ENCODE results near the gene BRD9. TPM values are rescaled to one million over a fixed set of nuclear protein-coding genes. Genes with fewer than 3 reads are reported as not detected.

BRD9 gene
- total and polyA plus RNA-seq, 2 of the 13 experiments (the other 11 are each of a cell fraction or from before 2014, with no cell fraction given) = 5.2 to 22.9 TPM

GRCh38 chr5:891117-891836, 1.3 kb downstream of the BRD9 start (continued):
- TF ChIP-seq, protein P1, sequence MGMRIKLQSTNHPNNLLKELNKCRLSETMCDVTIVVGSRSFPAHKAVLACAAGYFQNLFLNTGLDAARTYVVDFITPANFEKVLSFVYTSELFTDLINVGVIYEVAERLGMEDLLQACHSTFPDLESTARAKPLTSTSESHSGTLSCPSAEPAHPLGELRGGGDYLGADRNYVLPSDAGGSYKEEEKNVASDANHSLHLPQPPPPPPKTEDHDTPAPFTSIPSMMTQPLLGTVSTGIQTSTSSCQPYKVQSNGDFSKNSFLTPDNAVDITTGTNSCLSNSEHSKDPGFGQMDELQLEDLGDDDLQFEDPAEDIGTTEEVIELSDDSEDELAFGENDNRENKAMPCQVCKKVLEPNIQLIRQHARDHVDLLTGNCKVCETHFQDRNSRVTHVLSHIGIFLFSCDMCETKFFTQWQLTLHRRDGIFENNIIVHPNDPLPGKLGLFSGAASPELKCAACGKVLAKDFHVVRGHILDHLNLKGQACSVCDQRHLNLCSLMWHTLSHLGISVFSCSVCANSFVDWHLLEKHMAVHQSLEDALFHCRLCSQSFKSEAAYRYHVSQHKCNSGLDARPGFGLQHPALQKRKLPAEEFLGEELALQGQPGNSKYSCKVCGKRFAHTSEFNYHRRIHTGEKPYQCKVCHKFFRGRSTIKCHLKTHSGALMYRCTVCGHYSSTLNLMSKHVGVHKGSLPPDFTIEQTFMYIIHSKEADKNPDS (CRISPR knock-in tag; IDR thresholded peaks at IDR 0.05) = no peak
- TF ChIP-seq ZNF3 (CRISPR knock-in tag; IDR thresholded peaks at IDR 0.05) (no peak), PTBP1 (IDR thresholded peaks at IDR 0.05; ENCODE audit: low read depth, low read length, poor library complexity, severe bottlenecking) (peak; percentile 57), ZMYM4 (CRISPR knock-in tag; IDR thresholded peaks at IDR 0.05) (no peak), ZNF687 (CRISPR knock-in tag; IDR thresholded peaks at IDR 0.05) (peak; percentile 50; the same call in 1 of the 2 replicates), KLF15 (CRISPR knock-in tag; IDR thresholded peaks at IDR 0.05; ENCODE audit: borderline replicate concordance) (no peak), ELF1 (CRISPR knock-in tag; IDR thresholded peaks at IDR 0.05) (peak; percentile 58; the same call in 1 of the 2 replicates), ZFP36 (IDR thresholded peaks at IDR 0.05; ENCODE audit: borderline replicate concordance, low read depth, low read length, partially characterized antibody) (no peak), ZNF18 (CRISPR knock-in tag; IDR thresholded peaks at IDR 0.05; ENCODE audit: insufficient replicate concordance) (no peak), NFYC (CRISPR knock-in tag; IDR thresholded peaks at IDR 0.05) (peak; percentile 57), POLR2A (IDR thresholded peaks at IDR 0.05; ENCODE audit: insufficient read depth in 1 of 2, low read depth in 2 of 2, low read length in 2 of 2) (peak in 1 of 2 experiments; percentile 77; a peak in 1 of 4 replicates), ZNF766 (CRISPR knock-in tag; IDR thresholded peaks at IDR 0.05; ENCODE audit: borderline replicate concordance) (no peak), ZNF264 (CRISPR knock-in tag; IDR thresholded peaks at IDR 0.05) (no peak), GATA4 (IDR thresholded peaks at IDR 0.05; ENCODE audit: borderline replicate concordance, low read depth) (no peak)
- TF ChIP-seq, protein P2, sequence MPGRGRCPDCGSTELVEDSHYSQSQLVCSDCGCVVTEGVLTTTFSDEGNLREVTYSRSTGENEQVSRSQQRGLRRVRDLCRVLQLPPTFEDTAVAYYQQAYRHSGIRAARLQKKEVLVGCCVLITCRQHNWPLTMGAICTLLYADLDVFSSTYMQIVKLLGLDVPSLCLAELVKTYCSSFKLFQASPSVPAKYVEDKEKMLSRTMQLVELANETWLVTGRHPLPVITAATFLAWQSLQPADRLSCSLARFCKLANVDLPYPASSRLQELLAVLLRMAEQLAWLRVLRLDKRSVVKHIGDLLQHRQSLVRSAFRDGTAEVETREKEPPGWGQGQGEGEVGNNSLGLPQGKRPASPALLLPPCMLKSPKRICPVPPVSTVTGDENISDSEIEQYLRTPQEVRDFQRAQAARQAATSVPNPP (CRISPR knock-in tag; IDR thresholded peaks at IDR 0.05) = no peak
- TF ChIP-seq, protein P3, sequence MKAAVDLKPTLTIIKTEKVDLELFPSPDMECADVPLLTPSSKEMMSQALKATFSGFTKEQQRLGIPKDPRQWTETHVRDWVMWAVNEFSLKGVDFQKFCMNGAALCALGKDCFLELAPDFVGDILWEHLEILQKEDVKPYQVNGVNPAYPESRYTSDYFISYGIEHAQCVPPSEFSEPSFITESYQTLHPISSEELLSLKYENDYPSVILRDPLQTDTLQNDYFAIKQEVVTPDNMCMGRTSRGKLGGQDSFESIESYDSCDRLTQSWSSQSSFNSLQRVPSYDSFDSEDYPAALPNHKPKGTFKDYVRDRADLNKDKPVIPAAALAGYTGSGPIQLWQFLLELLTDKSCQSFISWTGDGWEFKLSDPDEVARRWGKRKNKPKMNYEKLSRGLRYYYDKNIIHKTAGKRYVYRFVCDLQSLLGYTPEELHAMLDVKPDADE (CRISPR knock-in tag; IDR thresholded peaks at IDR 0.05) = no peak
- TF ChIP-seq, protein P4, sequence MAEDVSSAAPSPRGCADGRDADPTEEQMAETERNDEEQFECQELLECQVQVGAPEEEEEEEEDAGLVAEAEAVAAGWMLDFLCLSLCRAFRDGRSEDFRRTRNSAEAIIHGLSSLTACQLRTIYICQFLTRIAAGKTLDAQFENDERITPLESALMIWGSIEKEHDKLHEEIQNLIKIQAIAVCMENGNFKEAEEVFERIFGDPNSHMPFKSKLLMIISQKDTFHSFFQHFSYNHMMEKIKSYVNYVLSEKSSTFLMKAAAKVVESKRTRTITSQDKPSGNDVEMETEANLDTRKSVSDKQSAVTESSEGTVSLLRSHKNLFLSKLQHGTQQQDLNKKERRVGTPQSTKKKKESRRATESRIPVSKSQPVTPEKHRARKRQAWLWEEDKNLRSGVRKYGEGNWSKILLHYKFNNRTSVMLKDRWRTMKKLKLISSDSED (CRISPR knock-in tag; IDR thresholded peaks at IDR 0.05) = no peak

All from HepG2 (cell line).